ENCODE data around the gene TMEM254.

DNA sequence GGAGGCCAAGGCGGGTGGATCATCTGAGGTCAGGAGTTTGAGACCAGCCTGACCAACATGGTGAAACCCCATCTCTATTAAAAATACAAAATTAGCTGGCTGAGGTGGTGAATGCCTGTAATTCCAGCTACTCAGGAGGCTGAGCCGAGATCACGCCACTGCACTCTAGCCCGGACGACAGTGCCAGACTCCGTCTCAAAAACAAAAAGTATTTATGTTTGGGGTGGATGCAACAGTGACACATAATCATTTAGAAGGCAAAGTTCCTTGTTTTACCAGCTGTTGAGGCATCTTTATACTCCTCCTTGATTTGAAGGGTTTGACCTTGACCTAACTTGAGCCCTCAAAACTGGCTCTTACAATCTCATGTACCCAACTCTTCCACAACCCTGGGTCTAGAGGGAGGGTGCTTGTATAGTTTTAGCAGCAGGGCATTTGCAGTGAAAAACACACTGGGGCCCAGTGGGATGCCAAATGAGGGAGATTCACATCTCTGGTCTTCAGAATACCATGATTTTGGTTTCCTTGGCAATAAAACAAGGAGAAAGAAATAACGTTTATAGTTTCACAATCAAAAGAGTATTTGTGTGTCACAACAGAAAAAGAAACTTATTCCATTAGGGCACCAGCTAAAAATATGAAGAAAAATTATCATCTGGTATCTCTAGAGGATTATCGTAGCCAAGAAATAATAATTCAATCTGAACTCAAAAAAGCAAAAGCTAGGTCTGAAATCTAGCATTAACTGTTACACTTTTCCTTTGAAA is 14.2 kb upstream of the TMEM254 start:
- TF ChIP-seq EZH2 (IDR thresholded peaks at IDR 0.05; ENCODE audit: borderline replicate concordance, low read length): no peak
- TF ChIP-seq, protein P1, sequence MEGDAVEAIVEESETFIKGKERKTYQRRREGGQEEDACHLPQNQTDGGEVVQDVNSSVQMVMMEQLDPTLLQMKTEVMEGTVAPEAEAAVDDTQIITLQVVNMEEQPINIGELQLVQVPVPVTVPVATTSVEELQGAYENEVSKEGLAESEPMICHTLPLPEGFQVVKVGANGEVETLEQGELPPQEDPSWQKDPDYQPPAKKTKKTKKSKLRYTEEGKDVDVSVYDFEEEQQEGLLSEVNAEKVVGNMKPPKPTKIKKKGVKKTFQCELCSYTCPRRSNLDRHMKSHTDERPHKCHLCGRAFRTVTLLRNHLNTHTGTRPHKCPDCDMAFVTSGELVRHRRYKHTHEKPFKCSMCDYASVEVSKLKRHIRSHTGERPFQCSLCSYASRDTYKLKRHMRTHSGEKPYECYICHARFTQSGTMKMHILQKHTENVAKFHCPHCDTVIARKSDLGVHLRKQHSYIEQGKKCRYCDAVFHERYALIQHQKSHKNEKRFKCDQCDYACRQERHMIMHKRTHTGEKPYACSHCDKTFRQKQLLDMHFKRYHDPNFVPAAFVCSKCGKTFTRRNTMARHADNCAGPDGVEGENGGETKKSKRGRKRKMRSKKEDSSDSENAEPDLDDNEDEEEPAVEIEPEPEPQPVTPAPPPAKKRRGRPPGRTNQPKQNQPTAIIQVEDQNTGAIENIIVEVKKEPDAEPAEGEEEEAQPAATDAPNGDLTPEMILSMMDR (conservative IDR thresholded peaks at IDR 0.05 in 1 of 2, IDR thresholded peaks at IDR 0.05 in 1 of 2; ENCODE audit: extremely low read depth in 1 of 2, insufficient read depth in 1 of 2, low read depth in 1 of 2, low read length in 2 of 2): no peak

Data from mammary epithelial cell (primary cell).